Activated B cell treated with CpG ODN at 0.5 μM for 24 hours (primary cell): Measurements from ENCODE around the gene CIAO2B. TPM values are rescaled to one million over a fixed set of nuclear protein-coding genes. Genes with fewer than 3 reads are reported as not detected.
"Not testable (repeated sequence)": the region's sequence is repeated elsewhere in the genome, so short reads cannot be mapped to it uniquely, and the experiment has no call there.

Source experiments
- ATAC-seq: fragments of 200-7000 bp; cut with Tn5 transposase; one replicate; pipeline ENCODE4 v1.10.0; 2021; ENCODE audit warnings: low read depth, mild to moderate bottlenecking, moderate library complexity
- CTCF ChIA-PET: fragments of 350-600 bp; sonication (Branson Sonifier 250); formaldehyde crosslinking; loops from one replicate; lab custom pipeline; 2021; ENCODE audit warnings: antibody characterized with exemption; lab: Charles Lee
- POLR2A ChIA-PET: fragments of 350-600 bp; sonication (Branson Sonifier 250); formaldehyde crosslinking; loops from one replicate; lab custom pipeline; 2021; ENCODE audit warnings: antibody characterized with exemption; lab: Charles Lee
- DNase-seq: peaks from one replicate; pipeline ENCODE4 v3.0.0; 2022
- H3K27ac Mint-ChIP-seq: one replicate; pipeline ENCODE4 v1.8.0; 2020; ENCODE audit warnings: mixed read lengths
- H3K27me3 Mint-ChIP-seq: one replicate; pipeline ENCODE4 v1.8.0; 2021; ENCODE audit warnings: mixed read lengths
- H3K36me3 Mint-ChIP-seq: one replicate; pipeline ENCODE4 v1.8.0; 2021; ENCODE audit warnings: low read depth, mixed read lengths
- H3K4me1 Mint-ChIP-seq: one replicate; pipeline ENCODE4 v1.8.0; 2021; ENCODE audit warnings: mixed read lengths
- H3K4me3 Mint-ChIP-seq: one replicate; pipeline ENCODE4 v1.8.0; 2020; ENCODE audit warnings: mild to moderate bottlenecking, mixed read lengths
- H3K9me3 Mint-ChIP-seq: one replicate; pipeline ENCODE4 v1.8.0; 2020; ENCODE audit warnings: mixed read lengths
- intact Hi-C: fragments of 100-400 bp; cut with micrococcal nuclease; formaldehyde crosslinking; loops from one replicate; pipeline ENCODE4 v1.15.1; 2024
- total RNA-seq: library from RNA; stranded (reverse); gene quantifications from 2 replicates; pipeline ENCODE4 v1.2.3, GENCODE V29; 2022
- TF ChIP-seq, protein P1 (sequence below): fragments of 200-600 bp; IDR thresholded peaks from one replicate; pipeline ENCODE4 v1.8.0; 2022; ENCODE audit warnings: antibody characterized with exemption, mild to moderate bottlenecking

The CIAO2B gene
- total RNA-seq, 1 donor from 2014 or later = 66.2 TPM

DNA sequence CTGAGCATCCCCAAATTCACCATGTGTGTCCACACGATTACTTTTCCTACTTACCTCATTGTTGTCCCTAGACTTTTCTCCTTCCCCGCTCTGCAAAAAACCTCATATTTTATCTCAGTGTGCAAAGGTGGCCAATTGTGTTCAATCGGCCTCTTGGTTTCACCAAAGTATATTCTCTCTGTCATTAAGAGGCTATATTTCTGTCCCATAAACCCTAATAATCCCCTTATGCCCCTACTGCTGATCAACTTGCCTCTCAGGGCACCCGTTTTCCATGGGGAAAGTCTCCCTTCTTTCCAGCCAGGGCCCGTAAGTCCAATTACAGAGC lies 12.7 kb upstream of the CIAO2B start:
- no peak for DNase-seq
- CTCF ChIA-PET = no interaction called here
- intact Hi-C loops = loop anchor here (1.0 to 5.0 kb wide), 2 partner anchors 65 to 208 kb away; partner anchors contain the start of gene PDP2
- POLR2A ChIA-PET = interaction anchor here (0.6 to 0.7 kb wide), 2 partner anchors 395 to 621 kb away, joined by 3 to 4 read pairs; partner anchors contain the start of gene CKLF
- Mint-ChIP-seq H3K4me1 (peaks cover 17% of the 10 kb centered on the region), H3K9me3 (no peaks in the 10 kb centered on the region), H3K36me3 (peaks cover 21% of the 10 kb centered on the region), H3K4me3 (peak overlapping the region; percentile 79), H3K27ac (no peak overlapping the region), H3K27me3 (peaks cover 19% of the 10 kb centered on the region)
- TF ChIP-seq, protein P1, sequence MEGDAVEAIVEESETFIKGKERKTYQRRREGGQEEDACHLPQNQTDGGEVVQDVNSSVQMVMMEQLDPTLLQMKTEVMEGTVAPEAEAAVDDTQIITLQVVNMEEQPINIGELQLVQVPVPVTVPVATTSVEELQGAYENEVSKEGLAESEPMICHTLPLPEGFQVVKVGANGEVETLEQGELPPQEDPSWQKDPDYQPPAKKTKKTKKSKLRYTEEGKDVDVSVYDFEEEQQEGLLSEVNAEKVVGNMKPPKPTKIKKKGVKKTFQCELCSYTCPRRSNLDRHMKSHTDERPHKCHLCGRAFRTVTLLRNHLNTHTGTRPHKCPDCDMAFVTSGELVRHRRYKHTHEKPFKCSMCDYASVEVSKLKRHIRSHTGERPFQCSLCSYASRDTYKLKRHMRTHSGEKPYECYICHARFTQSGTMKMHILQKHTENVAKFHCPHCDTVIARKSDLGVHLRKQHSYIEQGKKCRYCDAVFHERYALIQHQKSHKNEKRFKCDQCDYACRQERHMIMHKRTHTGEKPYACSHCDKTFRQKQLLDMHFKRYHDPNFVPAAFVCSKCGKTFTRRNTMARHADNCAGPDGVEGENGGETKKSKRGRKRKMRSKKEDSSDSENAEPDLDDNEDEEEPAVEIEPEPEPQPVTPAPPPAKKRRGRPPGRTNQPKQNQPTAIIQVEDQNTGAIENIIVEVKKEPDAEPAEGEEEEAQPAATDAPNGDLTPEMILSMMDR = peak; percentile 51
- no peak for ATAC-seq

DNA sequence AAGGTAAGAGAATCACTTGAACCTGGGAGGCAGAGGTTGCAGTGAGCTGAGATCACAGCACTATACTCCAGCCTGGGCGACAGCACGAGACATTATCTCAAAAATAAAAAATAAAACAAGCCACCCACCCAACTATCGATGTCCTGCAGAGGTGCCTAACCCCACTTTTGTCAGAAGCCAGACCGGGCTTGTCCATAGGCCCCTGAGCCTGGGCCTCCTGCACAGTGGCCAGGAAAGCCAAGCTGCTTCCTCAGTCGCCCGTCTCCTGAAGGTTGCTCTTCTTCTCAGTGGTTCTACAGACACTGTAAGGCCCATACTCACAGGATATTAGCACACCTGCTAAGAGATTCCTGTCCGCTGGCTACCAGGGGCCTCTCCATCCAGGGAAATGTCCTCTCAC lies 12.3 kb upstream of the CIAO2B start:
- Mint-ChIP-seq H3K36me3 (peaks cover 25% of the 10 kb centered on the region), H3K27me3 (peaks cover 15% of the 10 kb centered on the region), H3K9me3 (no peaks in the 10 kb centered on the region), H3K4me3 (no peak overlapping the region), H3K27ac (no peak overlapping the region), H3K4me1 (peaks cover 17% of the 10 kb centered on the region)
- DNase-seq (no peak), ATAC-seq (no peak)
- POLR2A ChIA-PET = no interaction called here
- CTCF ChIA-PET = no interaction called here
- intact Hi-C loops = loop anchor here (5.0 kb wide), 1 partner anchor 64 kb away; the partner anchor contains the start of gene PDP2
- TF ChIP-seq, protein P1 = no peak

DNA sequence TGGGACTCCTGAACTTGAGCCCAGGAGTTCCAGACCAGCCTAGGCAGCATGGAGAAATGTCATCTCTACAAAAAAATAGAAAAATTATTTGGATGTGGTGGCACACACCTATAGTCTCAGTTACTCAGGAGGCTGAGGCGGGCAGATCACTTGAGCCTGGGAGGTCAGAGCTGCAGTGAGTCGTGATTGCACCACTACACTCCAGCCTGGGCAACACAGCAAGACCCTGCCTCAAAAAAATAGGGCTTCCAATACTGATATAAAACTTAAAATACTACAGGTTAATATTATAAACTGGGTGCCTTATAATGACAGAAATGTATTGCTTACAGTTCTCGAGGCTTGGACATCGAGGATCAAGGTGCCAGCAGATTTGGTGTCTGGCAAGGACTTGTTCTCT lies 11.7 kb upstream of the CIAO2B start:
- intact Hi-C loops = loop anchor here (5.0 kb wide), 1 partner anchor 64 kb away; the partner anchor contains the start of gene PDP2
- Mint-ChIP-seq H3K4me3 (no peak overlapping the region), H3K27ac (no peak overlapping the region), H3K4me1 (peaks cover 17% of the 10 kb centered on the region), H3K9me3 (no peaks in the 10 kb centered on the region), H3K27me3 (peaks cover 10% of the 10 kb centered on the region), H3K36me3 (peaks cover 31% of the 10 kb centered on the region)
- ChIA-PET CTCF (no interaction called here), POLR2A (no interaction called here)
- DNase-seq (no peak), ATAC-seq (no peak)
- TF ChIP-seq, protein P1 = no peak

DNA sequence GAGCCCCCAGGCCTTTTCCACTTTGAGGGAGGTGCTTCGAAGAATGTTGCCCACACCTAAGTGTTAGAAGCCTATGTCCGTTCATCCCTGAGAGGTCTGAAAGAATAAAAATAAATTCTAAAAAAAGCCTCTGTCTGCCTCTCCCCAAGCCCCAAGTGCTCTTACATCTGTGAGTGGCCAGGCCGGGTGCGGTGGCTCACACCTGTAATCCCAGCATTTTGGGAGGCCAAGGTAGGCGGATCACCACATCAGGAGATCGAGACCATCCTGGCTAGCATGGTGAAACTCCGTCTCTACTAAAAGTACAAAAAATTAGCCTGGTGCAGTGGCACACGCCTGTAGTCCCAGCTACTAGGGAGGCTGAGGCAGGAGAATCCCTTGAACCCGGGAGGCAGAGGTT lies 10.8 kb upstream of the CIAO2B start:
- CTCF ChIA-PET, H3K9me3 Mint-ChIP-seq, H3K27me3 Mint-ChIP-seq, POLR2A ChIA-PET, H3K4me3 Mint-ChIP-seq, ATAC-seq, H3K27ac Mint-ChIP-seq, DNase-seq: not testable (repeated sequence)
- intact Hi-C loops = loop anchor here (5.0 kb wide), 1 partner anchor 63 kb away; the partner anchor contains the start of gene PDP2
- peaks cover 39% of the 10 kb centered on the region for H3K36me3 Mint-ChIP-seq
- peaks cover 17% of the 10 kb centered on the region for H3K4me1 Mint-ChIP-seq

DNA sequence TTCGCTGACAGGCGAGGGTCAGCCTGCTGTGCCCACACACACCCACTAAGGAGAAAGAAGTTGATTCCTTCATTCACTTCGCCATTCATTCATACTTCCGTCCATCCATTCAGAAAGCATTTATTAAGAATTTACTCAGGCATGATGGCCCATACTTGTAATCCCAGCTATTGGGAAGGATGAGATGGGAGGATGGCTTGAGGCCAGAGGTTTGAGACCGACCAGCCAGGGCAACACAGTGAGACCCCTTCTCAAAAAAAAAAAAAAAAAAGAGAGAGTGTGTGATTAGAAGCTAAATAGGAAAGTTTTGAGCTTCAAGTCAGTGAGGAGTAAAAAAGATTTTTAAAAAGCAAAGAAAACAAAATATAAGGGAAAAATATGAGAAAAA lies 9.8 kb upstream of the CIAO2B start:
- Mint-ChIP-seq H3K36me3 (peaks cover 47% of the 10 kb centered on the region), H3K27ac (no peak overlapping the region), H3K4me1 (peaks cover 17% of the 10 kb centered on the region), H3K9me3 (no peaks in the 10 kb centered on the region), H3K4me3 (no peak overlapping the region), H3K27me3 (peaks cover 2% of the 10 kb centered on the region)
- ChIA-PET CTCF (interaction anchor here (1.2 kb wide), 1 partner anchor 14 kb away, joined by 3 read pairs; no protein-coding TSS in a partner anchor), POLR2A (interaction anchor here (1.5 kb wide), 1 partner anchor 10 kb away, joined by 5 read pairs; the partner anchor contains the start of gene CIAO2B)
- no peak for ATAC-seq
- DNase-seq = no peak
- TF ChIP-seq, protein P1 = no peak
- intact Hi-C loops = no loop called here
